K562 (cell line): ENCODE data around the gene CRKL.

Experiments used
- CBFB ChIP-seq: sonication (generic); formaldehyde crosslinking; IDR thresholded peaks from 2 replicates; pipeline ENCODE4 v1.4.0; 2020; ENCODE audit warnings: mild to moderate bottlenecking, missing genetic modification reagents
- CBX5 ChIP-seq: IDR thresholded peaks from 2 replicates; pipeline ENCODE4 v1.6.1; 2014; ENCODE audit warnings: low read depth, borderline replicate concordance
- CTCF ChIP-seq, 3 experiments: IDR thresholded peaks in 2 of 3; conservative IDR thresholded peaks in 1 of 3; 2 replicates each; pipeline ENCODE4 v1.5.1; 2011 to 2012; ENCODE audit warnings: low read length in 3 of 3, mild to moderate bottlenecking in 3 of 3, control low read depth in 2 of 3, improper control_type of control experiment in 1 of 3, inconsistent platforms in 1 of 3, low read depth in 1 of 3, mixed read lengths in 1 of 3, moderate library complexity in 1 of 3; ENCODE audit not compliant: insufficient read depth in 2 of 3
- E2F4 ChIP-seq: sonication (generic); formaldehyde crosslinking; IDR thresholded peaks from 2 replicates; pipeline ENCODE4 v1.8.0; 2022; ENCODE audit warnings: mild to moderate bottlenecking, low read depth, missing genetic modification reagents
- FOXK2 ChIP-seq, 2 experiments: fragments of 450-650 bp; IDR thresholded peaks in 1 of 2; conservative IDR thresholded peaks in 1 of 2; 2 replicates each; pipeline ENCODE4 v1.6.1; 2016; ENCODE audit warnings: low read depth in 2 of 2, mild to moderate bottlenecking in 1 of 2
- FOXM1 ChIP-seq, 2 experiments: fragments of 450-650 bp in 1 of 2; sonication (generic) in 1 of 2; formaldehyde crosslinking in 1 of 2; IDR thresholded peaks; 2 replicates each; pipeline versions ENCODE4 v1.6.1 to v1.9.0; 2017 to 2022; ENCODE audit warnings: low read depth in 2 of 2, mild to moderate bottlenecking in 2 of 2, missing genetic modification reagents in 1 of 2, moderate library complexity in 1 of 2
- MYBL2 ChIP-seq, 2 experiments: fragments of 450-650 bp in 1 of 2; sonication (generic) in 1 of 2; formaldehyde crosslinking in 1 of 2; IDR thresholded peaks; 2 replicates each; pipeline versions ENCODE4 v1.6.1 to v1.8.1; 2017 to 2022; ENCODE audit warnings: borderline replicate concordance in 1 of 2, inconsistent platforms in 1 of 2, low read depth in 1 of 2, mild to moderate bottlenecking in 1 of 2, missing genetic modification reagents in 1 of 2, moderate library complexity in 1 of 2
- NR2F6 ChIP-seq: fragments of 450-650 bp; formaldehyde crosslinking; IDR thresholded peaks from 2 replicates; pipeline ENCODE4 v1.4.0; 2020; ENCODE audit warnings: mild to moderate bottlenecking
- POLR2AphosphoS2 ChIP-seq: IDR thresholded peaks from 2 replicates; pipeline ENCODE4 v1.6.1; 2012; ENCODE audit warnings: low read length, improper control_type of control experiment
- SPI1 ChIP-seq: IDR thresholded peaks from 2 replicates; pipeline ENCODE4 v1.6.1; 2011; ENCODE audit warnings: low read depth, low read length, control low read depth, borderline replicate concordance
- ZBTB9 ChIP-seq: fragments of 450-650 bp; formaldehyde crosslinking; IDR thresholded peaks from 2 replicates; pipeline ENCODE4 v1.4.0; 2020; ENCODE audit warnings: mild to moderate bottlenecking, moderate library complexity
- ZNF449 ChIP-seq: fragments of 250-450 bp; sonication (Bioruptor Pico); IDR thresholded peaks from 2 replicates; pipeline ENCODE4 v1.8.0; 2022; ENCODE audit warnings: moderate library complexity, mild to moderate bottlenecking, inconsistent platforms

GRCh38 chr22:20964090-20964798 is 47.0 kb downstream of the CRKL start:
- no peak for TF ChIP-seq MYBL2 (IDR thresholded peaks at IDR 0.05; ENCODE audit: low read depth)
- no peak for TF ChIP-seq MYBL2 (CRISPR knock-in tag; IDR thresholded peaks at IDR 0.05; ENCODE audit: borderline replicate concordance)
- no peak; a peak in 1 of 6 replicates for TF ChIP-seq CTCF (IDR thresholded peaks at IDR 0.05 in 2 of 3, conservative IDR thresholded peaks at IDR 0.05 in 1 of 3; ENCODE audit: insufficient read depth in 2 of 3, low read depth in 1 of 3, low read length in 3 of 3)
- TF ChIP-seq POLR2AphosphoS2: no peak
- no peak for TF ChIP-seq ZNF449 (CRISPR knock-in tag)
- TF ChIP-seq FOXK2 (conservative IDR thresholded peaks at IDR 0.05 in 1 of 2, IDR thresholded peaks at IDR 0.05 in 1 of 2; ENCODE audit: low read depth in 2 of 2): no peak
- TF ChIP-seq SPI1: no peak
- TF ChIP-seq ZBTB9 (CRISPR knock-in tag): 0 out of 2 replicates have a peak, but pooled peaks have one; percentile 28
- no peak for TF ChIP-seq CBFB (CRISPR knock-in tag)
- TF ChIP-seq E2F4 (CRISPR knock-in tag): no peak
- TF ChIP-seq CBX5: no peak
- no peak for TF ChIP-seq FOXM1 (IDR thresholded peaks at IDR 0.05; ENCODE audit: low read depth)
- no peak for TF ChIP-seq FOXM1 (CRISPR knock-in tag; IDR thresholded peaks at IDR 0.05; ENCODE audit: low read depth)
- no peak for TF ChIP-seq NR2F6 (CRISPR knock-in tag)
